H1 (cell line): Measurements from ENCODE around the gene AGAP3. TPM values are rescaled to one million over a fixed set of nuclear protein-coding genes. Genes with fewer than 3 reads are reported as not detected.

Source experiments
- RXRA ChIP-seq: IDR thresholded peaks from 2 replicates; pipeline ENCODE4 v1.6.1; 2011; ENCODE audit warnings: low read depth, mild to moderate bottlenecking, low read length, moderate library complexity; ENCODE audit not compliant: insufficient read depth
- TCF12 ChIP-seq: IDR thresholded peaks from 2 replicates; pipeline ENCODE4 v1.6.1; 2011; ENCODE audit warnings: low read depth, mild to moderate bottlenecking, low read length
- polyA plus RNA-seq, 7 experiments: library from polyadenylated mRNA; depleted of rRNA in 3 of 7; stranded (reverse) in 5 of 7; unstranded in 2 of 7; fragments of >200 nt in 5 of 7; fragments of 200-250 nt in 2 of 7; gene quantifications; 1 replicate in 5 of 7; 2 replicates in 1 of 7; 4 replicates in 1 of 7; pipeline versions ENCODE4 v1.2.1 to v1.2.3, GENCODE V29; 2011 to 2013; ENCODE audit warnings: missing spikeins in 2 of 7, mixed read lengths in 2 of 7
- total RNA-seq: library from RNA; stranded (reverse); fragmentation: NEBNext Ultra II Directional; extraction: Animal tissue kit (Norgen Biotek cat#: 25700); gene quantifications from 2 replicates; pipeline ENCODE4 v1.2.1, GENCODE V29; 2021
- TF ChIP-seq, protein P1 (sequence below), 3 experiments: IDR thresholded peaks; 1 replicate in 2 of 3; 2 replicates in 1 of 3; pipeline versions ENCODE4 v1.5.1 to v1.6.1; 2011; ENCODE audit warnings: low read length in 3 of 3, mild to moderate bottlenecking in 3 of 3, inconsistent platforms in 2 of 3, low read depth in 1 of 3, moderate library complexity in 1 of 3; ENCODE audit not compliant: insufficient read depth in 1 of 3; ENCODE audit errors: control extremely low read depth in 1 of 3

Gene AGAP3
- total and polyA plus RNA-seq, 2 of the 8 experiments (the other 6 are each of a cell fraction or from before 2014, with no cell fraction given), result 66.4 to 120 TPM

DNA sequence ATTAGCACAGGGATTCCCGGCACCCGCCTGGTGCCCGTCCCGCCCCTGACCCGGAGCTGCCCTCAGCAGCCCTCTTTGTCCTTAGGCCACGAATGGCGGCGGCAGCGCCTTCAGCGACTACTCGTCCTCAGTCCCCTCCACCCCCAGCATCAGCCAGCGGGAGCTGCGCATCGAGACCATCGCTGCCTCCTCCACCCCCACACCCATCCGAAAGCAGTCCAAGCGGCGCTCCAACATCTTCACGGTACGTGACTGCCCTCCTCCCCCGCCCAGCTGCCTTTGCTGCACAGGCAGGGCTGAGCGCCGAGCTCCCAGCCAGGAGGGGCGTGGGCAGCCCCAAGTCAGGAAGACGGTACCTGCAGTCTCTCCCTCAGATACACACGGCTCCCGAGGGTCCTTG lies 33.6 kb downstream of the AGAP3 start (continued):
- TF ChIP-seq, protein P1, sequence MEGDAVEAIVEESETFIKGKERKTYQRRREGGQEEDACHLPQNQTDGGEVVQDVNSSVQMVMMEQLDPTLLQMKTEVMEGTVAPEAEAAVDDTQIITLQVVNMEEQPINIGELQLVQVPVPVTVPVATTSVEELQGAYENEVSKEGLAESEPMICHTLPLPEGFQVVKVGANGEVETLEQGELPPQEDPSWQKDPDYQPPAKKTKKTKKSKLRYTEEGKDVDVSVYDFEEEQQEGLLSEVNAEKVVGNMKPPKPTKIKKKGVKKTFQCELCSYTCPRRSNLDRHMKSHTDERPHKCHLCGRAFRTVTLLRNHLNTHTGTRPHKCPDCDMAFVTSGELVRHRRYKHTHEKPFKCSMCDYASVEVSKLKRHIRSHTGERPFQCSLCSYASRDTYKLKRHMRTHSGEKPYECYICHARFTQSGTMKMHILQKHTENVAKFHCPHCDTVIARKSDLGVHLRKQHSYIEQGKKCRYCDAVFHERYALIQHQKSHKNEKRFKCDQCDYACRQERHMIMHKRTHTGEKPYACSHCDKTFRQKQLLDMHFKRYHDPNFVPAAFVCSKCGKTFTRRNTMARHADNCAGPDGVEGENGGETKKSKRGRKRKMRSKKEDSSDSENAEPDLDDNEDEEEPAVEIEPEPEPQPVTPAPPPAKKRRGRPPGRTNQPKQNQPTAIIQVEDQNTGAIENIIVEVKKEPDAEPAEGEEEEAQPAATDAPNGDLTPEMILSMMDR (IDR thresholded peaks at IDR 0.05; ENCODE audit: control extremely low read depth in 1 of 3, insufficient read depth in 1 of 3, low read depth in 1 of 3, low read length in 3 of 3), result no peak
- TF ChIP-seq TCF12 (no peak), RXRA (no peak)
